ENCODE data around the gene SMIM34.
"Not testable (repeated sequence)": the region's sequence is repeated elsewhere in the genome, so short reads cannot be mapped to it uniquely, and the experiment has no call there.

DNA sequence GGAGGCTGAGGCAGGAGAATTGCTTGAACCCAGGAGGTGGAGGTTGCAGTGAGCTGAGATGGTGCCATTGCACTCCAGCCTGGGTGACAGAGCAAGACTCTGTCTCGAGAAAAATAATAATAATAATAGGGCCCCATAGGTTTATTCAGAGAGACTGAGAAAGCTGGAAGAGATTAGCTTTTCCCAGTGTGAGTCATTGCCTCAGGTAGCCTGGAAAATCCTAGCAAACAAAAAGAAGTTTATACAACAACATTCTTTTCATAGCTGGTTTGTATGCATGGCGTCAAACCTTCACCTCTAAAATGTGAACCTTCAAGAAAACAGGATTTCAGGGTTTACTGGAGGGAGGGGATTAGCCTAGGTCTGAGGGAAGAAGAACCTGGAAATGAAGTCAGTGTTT, 40.6 kb downstream of the SMIM34 start:
- TF ChIP-seq, protein P1, sequence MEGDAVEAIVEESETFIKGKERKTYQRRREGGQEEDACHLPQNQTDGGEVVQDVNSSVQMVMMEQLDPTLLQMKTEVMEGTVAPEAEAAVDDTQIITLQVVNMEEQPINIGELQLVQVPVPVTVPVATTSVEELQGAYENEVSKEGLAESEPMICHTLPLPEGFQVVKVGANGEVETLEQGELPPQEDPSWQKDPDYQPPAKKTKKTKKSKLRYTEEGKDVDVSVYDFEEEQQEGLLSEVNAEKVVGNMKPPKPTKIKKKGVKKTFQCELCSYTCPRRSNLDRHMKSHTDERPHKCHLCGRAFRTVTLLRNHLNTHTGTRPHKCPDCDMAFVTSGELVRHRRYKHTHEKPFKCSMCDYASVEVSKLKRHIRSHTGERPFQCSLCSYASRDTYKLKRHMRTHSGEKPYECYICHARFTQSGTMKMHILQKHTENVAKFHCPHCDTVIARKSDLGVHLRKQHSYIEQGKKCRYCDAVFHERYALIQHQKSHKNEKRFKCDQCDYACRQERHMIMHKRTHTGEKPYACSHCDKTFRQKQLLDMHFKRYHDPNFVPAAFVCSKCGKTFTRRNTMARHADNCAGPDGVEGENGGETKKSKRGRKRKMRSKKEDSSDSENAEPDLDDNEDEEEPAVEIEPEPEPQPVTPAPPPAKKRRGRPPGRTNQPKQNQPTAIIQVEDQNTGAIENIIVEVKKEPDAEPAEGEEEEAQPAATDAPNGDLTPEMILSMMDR (IDR thresholded peaks at IDR 0.05) = not testable (repeated sequence)
- TF ChIP-seq POLR2A (IDR thresholded peaks at IDR 0.05) = not testable (repeated sequence)

Measured in stomach (tissue), 4 donors.